Hypothalamus (tissue), 51 donors: ENCODE data around the gene ESYT3.
"Not testable (repeated sequence)": the region's sequence is repeated elsewhere in the genome, so short reads cannot be mapped to it uniquely, and the experiment has no call there.

Experiments used
- DNase-seq, 51 donors: peaks; one replicate each; lab custom pipeline; 2025; lab: John Stamatoyannopoulos, UW

ESYT3 gene

DNA sequence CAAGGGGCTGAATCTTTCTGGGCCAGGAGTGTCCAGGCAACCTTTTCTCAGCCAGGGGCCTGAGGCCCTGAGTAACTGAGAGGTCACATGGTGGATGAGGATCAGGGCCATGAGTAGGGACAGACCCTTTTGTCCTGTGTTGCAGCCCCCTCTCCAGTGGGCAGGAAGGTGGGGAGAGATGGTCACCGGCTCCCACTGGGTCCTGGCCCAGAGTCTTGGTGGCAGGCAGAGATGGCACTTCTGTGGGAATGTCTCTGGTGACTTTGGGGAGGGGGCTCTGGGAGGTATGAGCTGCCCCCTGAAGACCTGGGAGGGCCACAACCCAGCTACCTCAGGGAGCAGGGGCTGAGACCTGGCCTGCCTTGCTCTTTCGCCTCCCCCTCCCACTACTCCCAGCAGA is 6.8 kb downstream of the ESYT3 start:
- no peak for DNase-seq

DNA sequence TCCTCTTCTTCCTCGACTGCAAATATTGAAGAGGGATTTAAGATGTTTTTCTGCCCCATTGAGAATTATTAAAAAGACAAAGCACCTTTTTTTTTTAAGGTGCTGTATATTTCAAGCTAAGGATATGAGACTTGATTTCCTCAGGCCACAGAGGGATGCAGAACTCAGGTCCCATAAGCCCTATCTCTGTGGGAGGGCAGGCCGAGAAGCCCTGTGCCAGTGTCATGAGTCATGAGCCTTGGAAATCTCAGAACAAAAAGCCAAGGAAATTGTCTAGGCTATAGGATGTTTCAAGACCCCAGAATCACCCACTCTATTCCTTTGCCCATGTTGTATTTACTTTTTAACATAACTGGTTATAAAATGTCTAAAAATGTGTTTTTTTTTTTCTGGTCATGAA is 7.3 kb downstream of the ESYT3 start:
- no peak for DNase-seq

DNA sequence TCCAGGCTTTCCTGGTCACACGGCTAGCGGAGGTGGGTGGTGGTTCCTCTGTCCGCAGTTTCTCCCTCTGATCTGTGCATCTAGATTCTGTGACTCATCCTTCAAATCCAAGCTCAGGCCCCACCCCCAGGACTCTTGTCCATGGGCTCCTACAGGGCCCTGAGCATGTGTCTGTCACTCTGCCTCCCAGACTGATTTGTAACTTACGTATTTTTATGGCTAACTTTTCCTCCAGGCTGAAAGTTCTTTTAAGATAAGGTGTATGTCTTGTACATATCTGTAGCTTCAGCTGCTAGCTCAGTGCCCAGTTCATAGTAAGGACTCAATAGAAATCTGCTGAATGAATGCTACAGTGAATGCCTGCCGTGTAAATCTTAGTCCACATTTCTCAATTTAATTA is 8.0 kb downstream of the ESYT3 start:
- DNase-seq: no peak

DNA sequence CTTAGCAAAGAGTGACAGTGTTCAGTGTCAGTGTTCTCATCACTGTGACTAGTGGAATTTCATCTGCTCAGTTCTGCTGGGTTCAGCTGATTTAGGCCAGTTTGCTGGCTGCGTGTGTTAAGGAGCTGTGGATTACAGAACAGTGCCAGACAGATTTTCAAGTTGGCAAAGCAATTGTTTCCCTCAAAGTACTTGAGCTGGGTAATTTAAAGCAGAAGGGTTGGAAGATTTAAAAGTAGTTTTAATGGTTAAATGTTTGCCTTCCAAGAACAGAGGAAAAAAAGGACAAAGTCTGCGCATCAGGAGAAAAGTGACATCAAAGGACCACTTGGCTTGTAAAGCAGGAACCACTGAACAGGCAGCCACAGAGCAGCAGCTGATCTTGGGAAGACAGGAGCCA is 8.7 kb downstream of the ESYT3 start:
- no peak for DNase-seq

DNA sequence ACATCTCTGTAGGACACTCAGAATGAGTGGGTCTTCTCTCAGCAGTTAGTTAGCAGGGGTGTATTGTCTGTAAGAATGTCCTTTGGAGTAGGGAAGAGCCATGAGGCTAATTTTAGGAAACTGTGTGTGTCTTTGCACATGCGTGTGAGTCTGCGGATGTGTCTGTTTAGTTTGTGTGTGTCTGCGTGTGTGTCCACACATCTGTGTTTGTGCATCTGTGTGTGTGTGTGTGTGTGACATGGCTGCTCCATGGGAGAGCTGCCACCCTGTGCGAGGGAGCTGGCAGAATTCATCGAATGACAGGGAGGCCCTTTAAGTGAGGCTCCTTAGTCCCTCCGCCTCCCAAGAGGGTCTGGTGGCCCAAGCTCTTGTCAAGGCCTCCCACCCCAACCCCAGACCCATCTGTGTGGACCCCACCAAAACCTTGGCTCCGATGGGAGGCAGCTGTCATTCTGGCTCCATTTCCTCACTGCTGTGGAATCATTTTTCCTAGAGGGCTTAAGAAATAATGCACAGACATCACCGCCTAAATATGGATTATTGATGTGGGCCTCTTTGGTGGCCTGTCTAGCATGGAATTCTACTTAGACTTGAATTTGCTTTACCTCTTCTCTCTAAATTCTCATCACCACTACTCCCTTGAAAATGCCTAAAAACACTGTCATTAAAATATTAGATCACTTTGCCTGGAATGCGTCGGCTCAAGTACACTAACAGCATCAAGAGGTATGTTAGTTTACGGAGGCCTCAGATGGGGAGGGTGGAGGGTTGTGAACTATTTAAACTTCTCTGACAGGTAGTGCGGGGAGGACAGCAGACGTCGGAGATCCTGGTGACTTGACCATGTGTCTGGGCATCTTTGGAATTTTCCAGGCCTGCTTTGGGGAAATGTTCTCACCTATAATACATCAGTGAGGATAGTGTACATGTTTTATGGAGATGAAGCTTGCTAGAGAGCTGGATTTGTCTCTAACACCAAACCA is 9.4 kb downstream of the ESYT3 start:
- DNase-seq: no peak

DNA sequence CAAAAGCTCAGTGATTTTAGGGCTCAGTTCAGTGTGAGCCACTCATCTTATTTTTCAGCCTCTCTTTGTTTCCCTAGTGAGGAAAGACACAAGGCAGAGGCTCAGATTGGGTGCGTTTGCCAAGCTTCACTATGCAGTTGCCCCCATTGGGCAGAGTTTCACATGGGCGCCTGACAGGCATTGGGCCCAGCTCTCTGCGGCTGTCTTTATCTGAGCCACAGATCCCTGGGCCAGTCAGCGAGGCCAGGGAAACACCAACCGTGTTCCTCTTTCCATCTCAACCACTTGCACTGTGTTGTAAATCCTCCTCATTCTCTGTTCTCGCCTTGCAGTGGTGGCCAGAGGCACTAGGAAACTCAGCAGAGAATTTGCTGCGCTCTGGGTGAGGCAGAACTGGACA is 10.8 kb downstream of the ESYT3 start:
- DNase-seq: peak in 4 of 51 donors; percentile 8 to 28 (median 10)

DNA sequence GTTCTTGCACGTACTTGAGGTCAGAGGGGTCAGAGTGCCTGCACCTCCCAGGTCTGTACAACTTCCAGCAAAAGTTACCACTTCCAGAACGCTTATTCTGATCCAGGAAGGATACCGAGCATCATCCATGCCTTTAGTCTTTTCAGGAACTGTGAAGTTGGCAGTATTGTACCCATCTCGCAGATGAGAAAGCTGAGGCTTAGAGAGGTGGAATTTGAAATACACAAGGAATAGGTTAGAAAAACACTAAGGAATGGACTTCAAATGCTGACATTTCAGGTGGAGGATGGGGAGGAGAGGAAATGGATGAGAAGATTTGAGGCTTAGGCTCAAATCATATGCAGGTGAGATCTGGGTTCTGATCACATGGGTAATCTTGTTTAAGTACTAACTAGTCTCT is 11.2 kb downstream of the ESYT3 start:
- DNase-seq: no peak

DNA sequence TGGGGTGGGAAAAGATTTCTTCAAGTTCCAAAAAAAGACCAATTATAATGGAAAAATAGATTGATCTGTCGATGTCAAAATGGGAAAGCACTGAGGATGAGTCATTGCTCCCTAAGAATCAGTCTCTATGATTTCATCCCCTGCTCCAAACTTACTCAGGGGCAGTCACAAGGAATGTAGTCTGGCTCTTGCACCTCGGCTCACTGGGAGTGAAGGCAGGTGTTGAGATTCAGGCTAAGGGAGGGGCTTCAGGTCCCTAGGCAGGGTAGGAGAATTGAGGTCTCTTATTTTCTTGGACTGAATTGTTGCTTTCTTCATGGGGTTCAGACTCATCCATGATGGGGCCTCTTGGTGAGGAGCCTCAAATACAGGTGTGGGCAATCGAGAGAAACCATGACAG is 14.2 kb downstream of the ESYT3 start:
- DNase-seq: no peak

DNA sequence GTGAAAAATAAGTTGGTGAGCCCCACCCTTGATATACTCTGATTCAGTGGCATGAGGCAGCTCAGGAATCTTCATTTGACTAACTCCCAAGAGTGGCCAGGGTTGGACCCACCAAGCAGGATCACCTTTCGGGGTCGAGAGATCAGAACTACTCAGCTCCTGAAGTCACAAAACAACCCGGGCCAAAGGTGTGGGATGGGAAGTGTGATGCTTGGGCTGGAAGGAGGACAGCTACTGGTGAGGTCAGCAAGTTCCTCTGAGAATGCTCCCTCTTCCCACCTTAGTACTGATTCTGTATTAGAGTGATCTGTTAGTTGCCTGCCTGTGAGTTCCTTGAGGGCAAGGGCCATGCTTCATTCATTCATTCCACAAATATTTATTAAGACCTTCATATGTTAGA is 15.1 kb downstream of the ESYT3 start:
- no peak for DNase-seq

DNA sequence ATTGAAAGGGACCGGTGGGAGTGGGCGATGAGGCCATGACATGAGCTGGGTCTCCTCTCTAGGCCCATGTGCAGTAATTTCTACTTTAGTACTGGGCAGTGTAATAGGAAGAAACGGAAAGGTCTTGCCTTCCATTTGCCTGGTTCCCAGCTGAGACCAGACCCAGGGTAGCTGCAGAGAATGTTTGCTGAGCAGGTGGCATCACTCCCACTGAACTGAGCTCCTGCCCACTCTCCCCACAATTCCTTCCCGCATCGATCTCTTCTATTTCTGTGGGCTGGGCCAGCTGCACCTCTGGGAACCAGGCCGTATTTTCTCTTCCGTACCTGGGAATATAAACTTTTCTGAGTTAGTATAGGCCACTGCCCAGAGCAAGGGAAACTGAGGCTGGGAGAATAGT is 15.8 kb downstream of the ESYT3 start:
- DNase-seq: no peak

DNA sequence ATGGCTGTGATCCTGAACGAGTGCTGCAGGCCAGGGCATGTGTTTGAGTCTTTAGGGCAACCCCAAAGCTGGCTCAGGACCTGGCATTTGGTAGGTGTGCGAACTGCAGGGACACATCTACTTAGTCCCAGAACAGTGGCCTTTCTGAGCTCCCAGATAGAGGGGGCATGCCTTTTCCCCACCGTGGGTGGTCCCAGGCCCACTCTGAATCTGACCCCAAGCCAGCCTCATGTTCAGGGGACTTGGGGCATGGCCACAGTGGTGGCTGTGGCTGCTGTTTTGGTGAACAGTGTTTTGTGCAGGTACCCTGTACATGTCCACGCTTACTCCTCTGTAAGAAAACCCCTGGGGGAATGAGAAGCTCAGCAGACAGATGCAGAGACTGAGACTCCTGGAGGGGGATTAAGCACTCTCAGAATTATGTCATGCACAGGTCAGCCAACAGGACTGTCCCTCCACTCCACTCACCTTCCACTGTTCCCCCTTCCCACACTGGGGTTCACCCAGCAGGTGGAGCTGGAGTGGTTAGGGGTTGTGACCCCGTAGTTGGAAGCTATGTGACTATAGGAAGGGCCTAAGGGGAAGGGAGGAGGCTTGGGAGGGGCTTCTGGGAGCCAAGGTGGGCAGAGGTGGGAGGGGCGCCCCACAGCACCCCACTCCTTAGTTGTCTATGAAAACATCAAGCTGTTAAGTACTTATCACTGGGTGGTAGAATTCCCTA is 16.4 kb downstream of the ESYT3 start:
- no peak for DNase-seq

DNA sequence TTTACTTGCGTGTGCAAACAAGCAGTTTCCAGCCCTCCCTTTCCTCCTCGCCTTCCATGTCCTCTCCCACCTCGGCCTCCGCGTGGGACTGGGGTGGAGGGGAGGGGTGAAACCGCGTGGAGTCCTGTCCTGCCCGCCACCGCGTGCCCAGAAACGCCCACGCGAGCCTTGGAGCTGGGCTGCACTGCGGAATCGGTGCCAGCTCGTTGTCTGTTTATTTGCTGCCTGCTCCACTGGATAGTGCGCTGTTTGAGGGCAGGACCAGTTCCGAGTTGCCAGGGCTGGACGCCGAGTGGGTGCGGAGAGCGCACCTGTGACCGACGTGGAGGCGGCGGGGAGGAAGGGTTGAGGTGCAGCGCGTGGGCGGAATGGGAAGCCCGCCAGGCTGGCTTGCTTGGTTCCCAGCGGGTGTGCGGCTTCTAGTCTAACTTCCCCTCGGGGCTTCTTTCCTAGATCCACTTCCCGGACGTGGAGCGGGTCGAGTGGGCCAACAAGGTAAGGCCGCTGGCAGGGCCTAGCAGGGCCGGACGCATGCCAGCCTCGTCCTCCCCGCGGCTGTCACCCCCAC is 17.3 kb downstream of the ESYT3 start:
- no peak for DNase-seq

DNA sequence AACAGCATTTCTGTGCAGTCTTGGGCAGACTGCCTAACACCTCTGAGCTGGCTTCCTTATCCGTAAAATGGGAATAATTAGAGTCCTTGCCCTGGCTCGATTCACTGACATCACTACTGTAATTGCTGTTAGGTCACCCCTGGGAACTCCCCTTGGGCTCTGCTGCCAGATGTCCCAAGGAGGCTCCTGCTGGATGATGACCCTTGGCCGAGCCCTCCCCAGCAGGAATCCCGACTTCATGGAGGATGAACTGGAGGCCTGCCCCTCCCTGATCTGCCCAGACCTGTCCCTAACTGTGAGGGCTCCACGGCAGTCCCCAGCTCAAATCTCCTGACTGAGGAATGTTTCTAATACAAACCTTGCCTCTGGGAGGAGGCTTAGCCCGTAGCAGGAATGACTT is 18.0 kb downstream of the ESYT3 start:
- DNase-seq: no peak

DNA sequence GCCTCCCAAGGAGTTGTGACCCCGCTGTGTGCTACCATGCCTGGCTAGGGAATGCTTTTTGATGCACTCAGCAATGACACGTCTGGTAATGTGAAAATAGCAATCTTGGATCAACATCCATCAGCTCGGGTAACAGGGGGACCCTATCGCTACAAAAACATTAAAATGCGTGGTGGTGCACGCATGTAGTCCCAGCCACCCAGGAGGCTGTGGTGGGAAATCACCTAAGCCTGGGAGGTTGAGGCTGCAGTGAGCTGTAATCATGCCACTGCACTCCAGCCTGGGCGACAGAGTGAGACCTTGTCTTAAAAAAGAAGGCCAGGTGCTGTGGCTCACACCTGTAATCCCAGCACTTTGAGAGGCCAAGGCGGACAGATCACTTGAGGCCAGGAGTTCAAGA is 19.5 kb downstream of the ESYT3 start:
- DNase-seq: not testable (repeated sequence)

DNA sequence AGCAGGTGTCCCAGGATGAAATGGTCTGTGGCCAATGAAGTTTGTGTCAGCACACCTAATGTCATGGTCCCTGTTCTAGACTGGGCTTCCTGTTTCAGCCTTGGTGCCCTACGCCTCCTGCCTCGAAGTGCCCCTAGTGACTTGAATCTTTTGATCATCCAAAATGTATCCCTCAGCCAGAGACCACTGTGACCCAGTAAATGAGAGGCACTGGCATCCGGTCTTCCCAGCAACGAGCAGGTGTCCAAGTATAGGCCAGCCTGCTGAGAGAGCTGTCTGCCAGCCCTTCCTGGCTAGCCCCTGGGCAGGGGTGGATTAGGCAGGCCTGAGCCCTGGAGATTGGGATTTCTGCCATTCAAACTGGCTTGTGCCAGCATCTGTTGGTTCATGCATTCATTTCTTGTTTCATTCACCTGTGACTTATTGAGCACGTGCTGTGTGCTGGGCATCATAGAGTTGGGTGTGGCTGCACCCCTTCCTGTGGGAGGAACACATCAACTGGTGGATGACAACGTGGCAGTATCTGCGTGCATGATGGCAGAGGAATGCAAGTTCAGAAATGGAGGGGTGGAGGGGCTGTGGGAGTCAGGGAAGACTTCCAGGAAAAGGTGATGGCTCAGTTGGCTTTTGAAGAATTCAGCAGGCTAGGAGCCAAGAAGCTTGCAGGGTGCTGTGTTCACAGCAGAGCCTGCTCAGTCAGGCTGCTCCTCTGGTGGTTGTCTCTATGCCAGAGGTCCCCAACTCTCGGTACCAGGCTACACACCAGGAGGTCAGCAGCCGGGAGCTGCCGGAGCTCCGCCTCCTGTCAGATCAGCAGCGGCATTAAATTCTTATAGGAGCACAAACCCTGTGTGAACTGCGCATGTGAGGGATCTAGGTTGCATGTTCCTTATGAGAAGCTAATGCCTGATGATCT is 21.6 kb downstream of the ESYT3 start:
- no peak for DNase-seq

DNA sequence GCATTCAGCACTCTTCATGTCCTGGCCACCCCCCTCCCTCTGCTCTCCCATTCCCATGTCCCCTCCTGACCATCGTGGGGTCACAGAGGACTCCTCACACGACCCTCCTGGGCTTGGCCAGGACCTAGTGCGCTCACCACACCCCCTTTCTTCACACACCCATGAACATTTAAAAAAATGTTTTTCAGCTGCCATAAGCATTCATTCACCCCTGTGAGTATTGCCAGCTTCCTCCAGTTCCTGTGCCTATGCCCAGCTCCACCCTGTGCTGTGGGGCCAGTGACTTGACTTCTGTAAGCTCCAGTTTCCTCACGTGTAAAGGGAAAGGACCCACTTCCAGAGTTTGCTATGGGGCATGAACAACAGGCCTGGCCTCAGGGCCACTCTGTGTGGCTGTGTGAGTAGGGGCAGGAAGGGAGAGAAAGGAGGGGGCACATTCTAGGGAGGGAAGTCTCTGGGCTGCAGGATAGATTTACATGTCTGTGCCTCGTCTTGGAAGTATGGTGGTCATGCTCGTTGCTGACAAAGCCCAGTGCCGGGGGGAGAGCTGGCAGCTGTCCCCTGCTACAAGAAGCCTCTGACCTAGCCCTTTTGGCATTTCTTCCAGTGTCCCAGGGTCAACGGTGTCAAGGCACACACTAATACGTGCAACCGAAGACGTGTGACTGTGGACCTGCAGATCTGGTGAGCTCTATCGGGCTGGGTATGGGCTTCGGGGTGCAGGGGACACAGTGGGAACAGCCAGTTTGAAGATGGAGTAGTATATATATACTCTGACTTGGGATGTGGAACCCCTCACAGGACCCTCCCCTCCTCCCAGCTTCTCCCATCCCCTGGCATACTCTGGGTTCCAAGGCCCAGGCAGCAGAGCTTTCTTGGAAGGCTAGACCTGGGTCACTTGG is 22.8 kb downstream of the ESYT3 start:
- DNase-seq: no peak

DNA sequence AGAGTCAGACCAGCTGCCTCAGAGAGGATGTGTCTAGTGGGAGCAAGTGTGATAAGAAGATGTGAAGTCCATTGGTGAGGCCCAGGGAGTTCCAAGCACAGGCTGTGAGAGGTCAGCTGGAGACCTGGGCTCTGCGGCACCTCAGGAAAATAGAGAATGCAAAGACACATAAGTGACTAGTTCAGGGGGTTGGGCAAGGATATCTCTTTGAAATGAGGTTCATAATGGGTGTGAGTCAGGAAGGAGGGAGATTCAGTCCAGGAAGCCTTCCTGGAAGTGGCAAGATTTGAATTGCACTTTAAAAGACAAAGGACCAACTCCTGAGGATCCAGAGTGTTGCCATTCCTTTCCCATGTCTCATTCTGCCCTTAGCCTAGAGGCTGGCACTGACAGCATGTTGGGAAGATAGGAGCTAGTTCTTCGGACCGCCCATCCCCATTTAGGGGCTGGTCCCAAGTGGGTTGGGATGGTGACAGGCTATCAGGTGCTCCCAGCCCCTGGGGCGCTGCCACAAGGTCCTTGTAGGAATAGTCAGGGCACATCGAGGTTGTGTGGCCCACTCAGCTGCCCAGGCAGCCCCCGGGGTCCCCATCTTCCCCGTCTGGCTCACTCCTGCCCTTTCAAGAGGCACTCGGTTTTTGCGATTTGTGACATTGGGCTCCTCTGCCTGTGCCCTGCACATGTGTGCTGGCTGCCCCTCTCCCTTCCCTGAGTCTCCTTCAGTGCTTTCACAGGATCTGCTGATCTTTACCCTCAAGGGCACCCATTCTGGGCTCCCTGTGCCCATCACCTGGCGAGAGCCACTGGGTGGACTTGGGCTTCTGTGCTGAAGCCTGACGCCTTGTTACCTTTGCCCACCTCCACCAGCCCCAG is 23.7 kb downstream of the ESYT3 start:
- DNase-seq: no peak

DNA sequence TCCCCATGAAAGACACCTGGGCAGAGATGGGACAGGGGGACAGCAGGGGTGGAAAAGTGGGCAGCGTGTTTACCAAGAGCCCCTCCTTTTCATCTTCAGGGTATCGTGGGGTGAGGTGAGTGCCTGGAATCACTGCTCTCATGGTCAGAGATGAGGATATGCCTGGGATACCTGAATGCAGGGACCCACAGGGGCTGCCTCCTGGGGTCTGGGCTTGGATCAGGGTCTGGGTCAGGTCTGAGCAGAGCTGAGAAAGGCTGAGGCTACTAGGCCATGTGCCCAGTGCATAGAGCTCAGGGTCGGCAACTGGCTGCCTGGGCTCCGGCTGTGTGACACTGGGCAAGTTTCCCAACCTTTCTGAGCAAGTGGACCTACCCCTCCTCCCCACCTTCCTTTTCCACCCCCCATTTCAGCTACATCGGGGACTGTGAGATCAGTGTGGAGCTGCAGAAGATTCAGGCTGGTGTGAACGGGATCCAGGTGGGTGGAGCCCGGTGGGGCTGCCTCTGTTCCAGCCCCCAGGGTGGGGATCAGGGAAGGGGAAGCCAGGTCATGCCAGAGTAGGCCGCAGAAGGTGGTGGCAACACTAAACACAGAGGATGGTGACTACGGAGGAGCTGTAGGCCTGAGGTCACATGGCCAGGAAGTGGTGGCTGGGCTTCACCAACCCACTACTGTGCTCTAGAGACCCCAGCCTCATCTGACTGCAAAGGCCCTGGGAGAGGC is 24.5 kb downstream of the ESYT3 start:
- DNase-seq: no peak
